Measurements from ENCODE around the gene SLF2. TPM values are rescaled to one million over a fixed set of nuclear protein-coding genes. Genes with fewer than 3 reads are reported as not detected.

Gene SLF2
- total and polyA plus RNA-seq, 2 of the 13 experiments (the other 11 are each of a cell fraction or from before 2014, with no cell fraction given) = 12.2 to 48.1 TPM

- TF ChIP-seq SMAD9 (CRISPR knock-in tag; IDR thresholded peaks at IDR 0.05) (0 out of 2 replicates have a peak, but pooled peaks have one; percentile 89), MED8 (CRISPR knock-in tag; IDR thresholded peaks at IDR 0.05; ENCODE audit: insufficient replicate concordance) (peak; percentile 47), ZSCAN5A (CRISPR knock-in tag; IDR thresholded peaks at IDR 0.05; ENCODE audit: borderline replicate concordance) (no peak; the same call in none of the 2 replicates), PRDM15 (CRISPR knock-in tag; IDR thresholded peaks at IDR 0.05) (no peak), ZNF672 (CRISPR knock-in tag; IDR thresholded peaks at IDR 0.05) (peak; percentile 82), ZNF337 (CRISPR knock-in tag; IDR thresholded peaks at IDR 0.05; ENCODE audit: borderline replicate concordance, low read depth) (0 out of 2 replicates have a peak, but pooled peaks have one; percentile 25), DR1 (CRISPR knock-in tag; IDR thresholded peaks at IDR 0.05) (peak; percentile 49; the same call in 1 of the 2 replicates), SNAPC4 (CRISPR knock-in tag; IDR thresholded peaks at IDR 0.05) (peak; percentile 63; the same call in 1 of the 2 replicates), PRMT3 (CRISPR knock-in tag; IDR thresholded peaks at IDR 0.05; ENCODE audit: borderline replicate concordance, low read depth) (no peak), MBNL3 (CRISPR knock-in tag; conservative IDR thresholded peaks at IDR 0.05) (no peak), REXO4 (CRISPR knock-in tag; IDR thresholded peaks at IDR 0.05; ENCODE audit: borderline replicate concordance) (no peak), CCDC6 (CRISPR knock-in tag; IDR thresholded peaks at IDR 0.05) (no peak), ZNF879 (CRISPR knock-in tag; IDR thresholded peaks at IDR 0.05) (0 out of 2 replicates have a peak, but pooled peaks have one; percentile 7), THAP9 (CRISPR knock-in tag; IDR thresholded peaks at IDR 0.05; ENCODE audit: borderline replicate concordance) (peak; percentile 86; the same call in 1 of the 2 replicates)
Measured at GRCh38 chr10:100986952-100987684, 74.4 kb downstream of the SLF2 start, which contains the start of the genes MRPL43 and TWNK (continued).

All from HepG2 (cell line).